Measurements from ENCODE around the gene TENM4.

The TENM4 gene

GRCh38 chr11:78655561-78655960 is 785.3 kb downstream of the TENM4 start:
- no peak overlapping the region for H3K4me3 ChIP-seq (ENCODE audit: low read length in 2 of 2)
- no peak overlapping the region for H3K9ac ChIP-seq (ENCODE audit: low read depth in 1 of 2, low read length in 2 of 2)
- no peaks in the 10 kb centered on the region for H3K9me3 ChIP-seq (ENCODE audit: control insufficient read depth in 2 of 2, low read length in 2 of 2)
- H3K27ac ChIP-seq (ENCODE audit: low read depth in 2 of 2, low read length in 2 of 2) = no peak overlapping the region
- no peaks in the 10 kb centered on the region for H3K4me1 ChIP-seq (ENCODE audit: control insufficient read depth in 2 of 2, insufficient read depth in 2 of 2, low read length in 2 of 2)
- no peaks in the 10 kb centered on the region for H3K36me3 ChIP-seq (ENCODE audit: control insufficient read depth in 2 of 2, insufficient read depth in 2 of 2, low read length in 2 of 2)
- no peaks in the 10 kb centered on the region for H3K27me3 ChIP-seq (ENCODE audit: control insufficient read depth in 2 of 2, insufficient read depth in 2 of 2, low read length in 2 of 2)

- H3K9me3 ChIP-seq (ENCODE audit: control insufficient read depth in 2 of 2, low read length in 2 of 2) = no peaks in the 10 kb centered on the region
- no peak overlapping the region for H3K4me3 ChIP-seq (ENCODE audit: low read length in 2 of 2)
- no peaks in the 10 kb centered on the region for H3K4me1 ChIP-seq (ENCODE audit: control insufficient read depth in 2 of 2, insufficient read depth in 2 of 2, low read length in 2 of 2)
- H3K36me3 ChIP-seq (ENCODE audit: control insufficient read depth in 2 of 2, insufficient read depth in 2 of 2, low read length in 2 of 2) = no peaks in the 10 kb centered on the region
- H3K27ac ChIP-seq (ENCODE audit: low read depth in 2 of 2, low read length in 2 of 2) = no peak overlapping the region
- no peak overlapping the region for H3K9ac ChIP-seq (ENCODE audit: low read depth in 1 of 2, low read length in 2 of 2)
- no peaks in the 10 kb centered on the region for H3K27me3 ChIP-seq (ENCODE audit: control insufficient read depth in 2 of 2, insufficient read depth in 2 of 2, low read length in 2 of 2)
Measured at GRCh38 chr11:78654866-78655265, 786.0 kb downstream of the TENM4 start.

GRCh38 chr11:78654071-78654470 is 786.8 kb downstream of the TENM4 start:
- Histone ChIP-seq H3K4me1 (ENCODE audit: control insufficient read depth in 2 of 2, insufficient read depth in 2 of 2, low read length in 2 of 2) (no peaks in the 10 kb centered on the region), H3K27me3 (ENCODE audit: control insufficient read depth in 2 of 2, insufficient read depth in 2 of 2, low read length in 2 of 2) (no peaks in the 10 kb centered on the region), H3K27ac (ENCODE audit: low read depth in 2 of 2, low read length in 2 of 2) (no peak overlapping the region), H3K9ac (ENCODE audit: low read depth in 1 of 2, low read length in 2 of 2) (no peak overlapping the region), H3K9me3 (ENCODE audit: control insufficient read depth in 2 of 2, low read length in 2 of 2) (no peaks in the 10 kb centered on the region), H3K36me3 (ENCODE audit: control insufficient read depth in 2 of 2, insufficient read depth in 2 of 2, low read length in 2 of 2) (no peaks in the 10 kb centered on the region), H3K4me3 (ENCODE audit: low read length in 2 of 2) (no peak overlapping the region)

GRCh38 chr11:78653294-78653909 is 787.4 kb downstream of the TENM4 start:
- H3K9ac ChIP-seq (ENCODE audit: low read depth in 1 of 2, low read length in 2 of 2) = no peak overlapping the region
- no peaks in the 10 kb centered on the region for H3K27me3 ChIP-seq (ENCODE audit: control insufficient read depth in 2 of 2, insufficient read depth in 2 of 2, low read length in 2 of 2)
- H3K4me3 ChIP-seq (ENCODE audit: low read length in 2 of 2) = no peak overlapping the region

GRCh38 chr11:78652843-78653239 is 788.0 kb downstream of the TENM4 start:
- H3K9ac ChIP-seq (ENCODE audit: low read depth in 1 of 2, low read length in 2 of 2) = no peak overlapping the region
- no peaks in the 10 kb centered on the region for H3K4me1 ChIP-seq (ENCODE audit: control insufficient read depth in 2 of 2, insufficient read depth in 2 of 2, low read length in 2 of 2)
- H3K27ac ChIP-seq (ENCODE audit: low read depth in 2 of 2, low read length in 2 of 2) = no peak overlapping the region
- H3K4me3 ChIP-seq (ENCODE audit: low read length in 2 of 2) = no peak overlapping the region
- no peaks in the 10 kb centered on the region for H3K9me3 ChIP-seq (ENCODE audit: control insufficient read depth in 2 of 2, low read length in 2 of 2)
- no peaks in the 10 kb centered on the region for H3K27me3 ChIP-seq (ENCODE audit: control insufficient read depth in 2 of 2, insufficient read depth in 2 of 2, low read length in 2 of 2)
- H3K36me3 ChIP-seq (ENCODE audit: control insufficient read depth in 2 of 2, insufficient read depth in 2 of 2, low read length in 2 of 2) = no peaks in the 10 kb centered on the region

More at GRCh38 chr11:78653294-78653909, 787.4 kb downstream of the TENM4 start:
- Histone ChIP-seq H3K4me1 (ENCODE audit: control insufficient read depth in 2 of 2, insufficient read depth in 2 of 2, low read length in 2 of 2) (no peaks in the 10 kb centered on the region), H3K27ac (ENCODE audit: low read depth in 2 of 2, low read length in 2 of 2) (no peak overlapping the region), H3K36me3 (ENCODE audit: control insufficient read depth in 2 of 2, insufficient read depth in 2 of 2, low read length in 2 of 2) (no peaks in the 10 kb centered on the region), H3K9me3 (ENCODE audit: control insufficient read depth in 2 of 2, low read length in 2 of 2) (no peaks in the 10 kb centered on the region)

GRCh38 chr11:78651923-78652842 is 788.6 kb downstream of the TENM4 start:
- H3K9me3 ChIP-seq (ENCODE audit: control insufficient read depth in 2 of 2, low read length in 2 of 2) = no peaks in the 10 kb centered on the region
- no peak overlapping the region for H3K9ac ChIP-seq (ENCODE audit: low read depth in 1 of 2, low read length in 2 of 2)
- H3K27me3 ChIP-seq (ENCODE audit: control insufficient read depth in 2 of 2, insufficient read depth in 2 of 2, low read length in 2 of 2) = no peaks in the 10 kb centered on the region
- H3K4me1 ChIP-seq (ENCODE audit: control insufficient read depth in 2 of 2, insufficient read depth in 2 of 2, low read length in 2 of 2) = no peaks in the 10 kb centered on the region
- H3K27ac ChIP-seq (ENCODE audit: low read depth in 2 of 2, low read length in 2 of 2) = no peak overlapping the region
- H3K36me3 ChIP-seq (ENCODE audit: control insufficient read depth in 2 of 2, insufficient read depth in 2 of 2, low read length in 2 of 2) = no peaks in the 10 kb centered on the region
- H3K4me3 ChIP-seq (ENCODE audit: low read length in 2 of 2) = no peak overlapping the region

- Histone ChIP-seq H3K9ac (ENCODE audit: low read depth in 1 of 2, low read length in 2 of 2) (no peak overlapping the region), H3K9me3 (ENCODE audit: control insufficient read depth in 2 of 2, low read length in 2 of 2) (no peaks in the 10 kb centered on the region), H3K27me3 (ENCODE audit: control insufficient read depth in 2 of 2, insufficient read depth in 2 of 2, low read length in 2 of 2) (no peaks in the 10 kb centered on the region), H3K27ac (ENCODE audit: low read depth in 2 of 2, low read length in 2 of 2) (no peak overlapping the region), H3K4me1 (ENCODE audit: control insufficient read depth in 2 of 2, insufficient read depth in 2 of 2, low read length in 2 of 2) (no peaks in the 10 kb centered on the region), H3K4me3 (ENCODE audit: low read length in 2 of 2) (no peak overlapping the region), H3K36me3 (ENCODE audit: control insufficient read depth in 2 of 2, insufficient read depth in 2 of 2, low read length in 2 of 2) (no peaks in the 10 kb centered on the region)
Measured at GRCh38 chr11:78651136-78651775, 789.6 kb downstream of the TENM4 start.

- H3K36me3 ChIP-seq (ENCODE audit: control insufficient read depth in 2 of 2, insufficient read depth in 2 of 2, low read length in 2 of 2) = no peaks in the 10 kb centered on the region
- H3K4me3 ChIP-seq (ENCODE audit: low read length in 2 of 2) = no peak overlapping the region
- no peak overlapping the region for H3K27ac ChIP-seq (ENCODE audit: low read depth in 2 of 2, low read length in 2 of 2)
- H3K4me1 ChIP-seq (ENCODE audit: control insufficient read depth in 2 of 2, insufficient read depth in 2 of 2, low read length in 2 of 2) = no peaks in the 10 kb centered on the region
- no peak overlapping the region for H3K9ac ChIP-seq (ENCODE audit: low read depth in 1 of 2, low read length in 2 of 2)
- no peaks in the 10 kb centered on the region for H3K27me3 ChIP-seq (ENCODE audit: control insufficient read depth in 2 of 2, insufficient read depth in 2 of 2, low read length in 2 of 2)
- H3K9me3 ChIP-seq (ENCODE audit: control insufficient read depth in 2 of 2, low read length in 2 of 2) = no peaks in the 10 kb centered on the region
Measured at GRCh38 chr11:78649361-78650215, 791.2 kb downstream of the TENM4 start.

GRCh38 chr11:78647986-78648875 is 792.6 kb downstream of the TENM4 start:
- H3K4me3 ChIP-seq (ENCODE audit: low read length in 2 of 2) = no peak overlapping the region
- H3K27me3 ChIP-seq (ENCODE audit: control insufficient read depth in 2 of 2, insufficient read depth in 2 of 2, low read length in 2 of 2) = no peaks in the 10 kb centered on the region
- no peak overlapping the region for H3K9ac ChIP-seq (ENCODE audit: low read depth in 1 of 2, low read length in 2 of 2)
- H3K36me3 ChIP-seq (ENCODE audit: control insufficient read depth in 2 of 2, insufficient read depth in 2 of 2, low read length in 2 of 2) = no peaks in the 10 kb centered on the region
- H3K4me1 ChIP-seq (ENCODE audit: control insufficient read depth in 2 of 2, insufficient read depth in 2 of 2, low read length in 2 of 2) = no peaks in the 10 kb centered on the region
- no peaks in the 10 kb centered on the region for H3K9me3 ChIP-seq (ENCODE audit: control insufficient read depth in 2 of 2, low read length in 2 of 2)
- H3K27ac ChIP-seq (ENCODE audit: low read depth in 2 of 2, low read length in 2 of 2) = no peak overlapping the region

Measured in mucosa of rectum (tissue), 2 donors.